ENCODE measurements around the gene LSM12. TPM values are rescaled to one million over a fixed set of nuclear protein-coding genes. Genes with fewer than 3 reads are reported as not detected.
"Not testable (repeated sequence)": the region's sequence is repeated elsewhere in the genome, so short reads cannot be mapped to it uniquely, and the experiment has no call there.

LSM12 gene
- total RNA-seq, 1 donor from 2014 or later = 39.1 TPM

DNA sequence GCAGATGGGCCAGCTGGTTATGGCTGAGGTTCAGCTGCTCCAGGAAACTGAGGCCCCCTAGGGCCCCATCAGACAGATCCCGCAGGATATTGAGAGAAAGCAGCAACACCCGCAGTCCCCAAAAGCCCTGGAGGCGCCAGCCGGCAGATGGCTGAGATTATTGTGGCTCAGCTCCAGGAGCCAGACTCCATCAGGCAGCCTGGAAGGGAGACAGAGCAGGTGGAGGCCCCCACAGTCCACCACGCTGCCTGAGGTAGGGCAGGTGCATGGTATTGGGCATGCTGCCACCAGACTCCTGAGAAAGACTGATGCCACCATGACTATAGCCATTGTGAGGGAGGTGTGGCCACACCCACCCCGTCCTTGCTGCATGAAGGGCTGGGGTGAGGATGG lies 42.2 kb downstream of the LSM12 start:
- no peaks in the 10 kb centered on the region for H3K27me3 ChIP-seq (ENCODE audit: control insufficient read depth, insufficient read depth, low read length)
- no peak for DNase-seq (ENCODE audit: low read depth)
- H3K4me3 ChIP-seq (ENCODE audit: low read depth, low read length) = no peak overlapping the region
- TF ChIP-seq, protein P1, sequence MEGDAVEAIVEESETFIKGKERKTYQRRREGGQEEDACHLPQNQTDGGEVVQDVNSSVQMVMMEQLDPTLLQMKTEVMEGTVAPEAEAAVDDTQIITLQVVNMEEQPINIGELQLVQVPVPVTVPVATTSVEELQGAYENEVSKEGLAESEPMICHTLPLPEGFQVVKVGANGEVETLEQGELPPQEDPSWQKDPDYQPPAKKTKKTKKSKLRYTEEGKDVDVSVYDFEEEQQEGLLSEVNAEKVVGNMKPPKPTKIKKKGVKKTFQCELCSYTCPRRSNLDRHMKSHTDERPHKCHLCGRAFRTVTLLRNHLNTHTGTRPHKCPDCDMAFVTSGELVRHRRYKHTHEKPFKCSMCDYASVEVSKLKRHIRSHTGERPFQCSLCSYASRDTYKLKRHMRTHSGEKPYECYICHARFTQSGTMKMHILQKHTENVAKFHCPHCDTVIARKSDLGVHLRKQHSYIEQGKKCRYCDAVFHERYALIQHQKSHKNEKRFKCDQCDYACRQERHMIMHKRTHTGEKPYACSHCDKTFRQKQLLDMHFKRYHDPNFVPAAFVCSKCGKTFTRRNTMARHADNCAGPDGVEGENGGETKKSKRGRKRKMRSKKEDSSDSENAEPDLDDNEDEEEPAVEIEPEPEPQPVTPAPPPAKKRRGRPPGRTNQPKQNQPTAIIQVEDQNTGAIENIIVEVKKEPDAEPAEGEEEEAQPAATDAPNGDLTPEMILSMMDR (IDR thresholded peaks at IDR 0.05; ENCODE audit: insufficient read depth, low read length, poor library complexity, severe bottlenecking) = no peak
- H3K36me3 ChIP-seq (ENCODE audit: control insufficient read depth, insufficient read depth, low read length) = no peaks in the 10 kb centered on the region

DNA sequence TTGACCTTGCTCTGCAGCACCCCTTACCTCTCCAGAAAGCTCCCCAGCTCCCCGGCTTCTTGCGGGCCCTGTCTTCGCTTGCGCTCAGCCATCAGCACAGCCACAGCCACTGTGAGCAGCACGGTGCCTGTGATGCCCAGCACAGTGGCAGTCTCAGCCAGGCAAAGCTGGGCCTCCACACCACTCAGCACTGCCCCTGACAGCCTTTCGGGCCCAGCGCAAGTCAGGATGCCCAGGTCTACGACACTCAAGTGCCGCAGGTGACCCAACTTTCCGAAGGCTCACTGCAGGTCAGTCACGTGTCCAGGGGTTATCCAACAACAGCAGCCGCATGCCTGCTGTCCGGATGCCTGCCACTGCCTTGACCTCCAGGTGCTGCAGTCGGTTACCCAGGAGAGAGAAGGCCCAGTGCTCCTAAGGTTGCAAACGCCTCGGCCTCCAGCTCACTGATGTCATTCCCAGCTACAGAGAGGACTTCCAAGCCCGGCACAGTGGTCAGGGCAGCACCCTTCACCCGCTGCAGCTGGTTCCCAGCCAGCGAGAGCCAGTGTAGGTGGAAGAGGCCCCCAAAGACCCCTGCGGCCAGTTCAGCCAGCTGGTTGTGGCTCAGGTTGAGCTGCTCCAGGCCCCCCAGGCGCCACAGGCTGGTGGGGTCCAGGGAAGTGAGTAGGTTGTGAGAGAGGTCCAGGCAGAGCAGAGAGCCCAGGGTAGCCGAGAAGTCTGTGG lies 42.8 kb downstream of the LSM12 start:
- Histone ChIP-seq H3K36me3 (ENCODE audit: control insufficient read depth, insufficient read depth, low read length) (no peaks in the 10 kb centered on the region), H3K27me3 (ENCODE audit: control insufficient read depth, insufficient read depth, low read length) (no peaks in the 10 kb centered on the region), H3K4me3 (ENCODE audit: low read depth, low read length) (no peak overlapping the region)
- no peak for DNase-seq (ENCODE audit: low read depth)
- TF ChIP-seq, protein P1 (IDR thresholded peaks at IDR 0.05; ENCODE audit: insufficient read depth, low read length, poor library complexity, severe bottlenecking) = no peak

DNA sequence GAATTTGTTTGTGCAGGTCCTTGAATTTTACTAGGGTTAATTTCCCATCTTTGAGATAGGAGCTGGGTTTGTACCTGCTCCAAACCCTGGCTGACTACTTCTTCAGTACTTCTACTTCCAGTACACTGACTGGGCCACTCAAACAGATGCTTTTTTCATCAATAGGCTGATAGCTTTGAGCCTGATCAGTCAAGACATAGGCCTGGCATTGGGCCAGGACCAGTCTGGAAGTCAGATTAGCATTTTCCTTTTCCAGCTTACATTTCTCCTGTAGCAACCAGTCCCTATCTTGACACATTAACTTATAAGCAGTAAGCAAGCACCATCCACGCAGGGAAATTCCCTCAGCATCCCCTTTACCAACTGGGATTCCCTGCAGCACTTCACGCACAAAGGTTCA lies 44.2 kb downstream of the LSM12 start:
- Histone ChIP-seq H3K27me3 (ENCODE audit: control insufficient read depth, insufficient read depth, low read length) (no peaks in the 10 kb centered on the region), H3K4me3 (ENCODE audit: low read depth, low read length) (no peak overlapping the region), H3K36me3 (ENCODE audit: control insufficient read depth, insufficient read depth, low read length) (no peaks in the 10 kb centered on the region)
- TF ChIP-seq, protein P1 (IDR thresholded peaks at IDR 0.05; ENCODE audit: insufficient read depth, low read length, poor library complexity, severe bottlenecking) = no peak
- no peak for DNase-seq (ENCODE audit: low read depth)

DNA sequence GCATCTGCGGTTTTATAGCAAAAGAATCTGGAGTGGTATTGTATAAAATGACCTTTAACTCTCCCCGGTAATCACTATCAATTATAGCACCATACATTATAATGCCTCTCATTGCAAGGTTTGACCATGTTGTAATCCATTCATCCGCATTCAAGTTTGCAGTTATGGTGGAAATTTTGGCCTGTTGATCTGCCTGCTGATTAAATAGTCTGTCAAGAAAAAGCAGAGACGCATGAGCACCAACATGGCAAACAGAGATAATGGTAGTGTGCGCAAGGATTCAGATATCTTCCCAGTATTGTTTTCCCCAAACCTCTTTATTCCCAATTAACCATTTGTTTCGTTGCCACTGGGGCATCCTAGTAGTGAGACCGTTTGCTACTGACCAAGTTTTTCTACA lies 45.2 kb downstream of the LSM12 start:
- not testable (repeated sequence) for H3K36me3 ChIP-seq (ENCODE audit: control insufficient read depth, insufficient read depth, low read length); H3K27me3 ChIP-seq (ENCODE audit: control insufficient read depth, insufficient read depth, low read length); H3K4me3 ChIP-seq (ENCODE audit: low read depth, low read length); DNase-seq (ENCODE audit: low read depth)

DNA sequence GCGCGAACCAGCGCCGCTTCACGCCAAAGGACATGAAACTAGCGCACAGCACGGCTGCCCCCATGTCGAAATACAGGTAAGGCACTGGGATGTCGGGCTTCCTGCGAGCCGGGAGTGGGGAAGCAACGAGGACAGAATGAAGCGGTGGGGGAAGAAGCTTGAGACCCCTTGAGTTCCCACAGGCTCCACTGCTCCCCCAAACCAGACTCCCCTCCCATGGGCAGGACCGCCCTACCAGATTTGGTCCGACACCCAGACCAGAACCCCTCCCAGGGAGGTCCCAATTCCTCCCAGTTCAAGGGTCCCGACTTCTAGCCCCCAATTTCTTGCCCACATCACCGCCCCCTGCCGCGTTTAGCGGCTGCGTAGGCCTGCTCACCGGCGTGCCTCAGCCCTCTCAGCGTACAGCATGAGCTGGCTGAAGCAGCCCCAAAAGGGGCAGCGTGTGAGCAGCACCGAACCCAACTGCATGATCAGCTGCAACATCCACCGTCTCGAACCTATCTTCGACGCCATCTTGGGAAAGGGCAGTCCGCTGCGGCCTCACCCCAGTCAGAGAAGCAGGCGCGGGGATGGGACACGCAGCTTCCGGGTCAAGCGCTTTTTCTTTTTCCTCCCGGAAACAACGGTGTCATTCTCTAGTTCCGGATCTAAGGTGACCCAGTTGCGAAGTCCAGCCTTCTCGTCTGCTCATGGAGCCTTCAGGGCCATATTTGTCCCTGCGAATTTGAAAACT lies 51.9 kb downstream of the LSM12 start, which contains the start of gene TMEM101:
TMEM101 (minus strand) TSS at position 527 of the 736 bp plus-strand sequence; CDS start at position 516, 11 bp downstream.
- TF ChIP-seq, protein P1 (IDR thresholded peaks at IDR 0.05; ENCODE audit: insufficient read depth, low read length, poor library complexity, severe bottlenecking) = no peak
- H3K4me3 ChIP-seq (ENCODE audit: low read depth, low read length) = peak within 1 kb of the TSS; percentile 93
- no peaks in the 10 kb centered on the region for H3K27me3 ChIP-seq (ENCODE audit: control insufficient read depth, insufficient read depth, low read length)
- H3K36me3 ChIP-seq (ENCODE audit: control insufficient read depth, insufficient read depth, low read length) = no peaks in the 10 kb centered on the region
- DNase-seq (ENCODE audit: low read depth) = peak; percentile 75

DNA sequence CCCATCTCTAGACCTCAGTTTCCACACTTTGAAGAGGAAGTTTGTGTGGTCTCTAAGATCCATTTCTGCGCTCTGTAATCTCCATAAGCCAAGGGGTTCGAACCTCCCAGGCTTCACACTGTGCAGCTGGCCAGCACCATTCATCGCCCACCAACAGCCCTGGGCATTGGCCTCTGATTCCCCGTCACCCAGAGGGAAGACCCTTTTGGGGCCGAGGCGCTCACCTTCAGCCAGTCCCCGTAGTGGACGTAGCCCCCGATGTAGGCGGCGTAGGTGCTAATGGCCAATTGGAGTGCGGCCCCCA lies 52.4 kb downstream of the LSM12 start:
- Histone ChIP-seq H3K36me3 (ENCODE audit: control insufficient read depth, insufficient read depth, low read length) (no peaks in the 10 kb centered on the region), H3K4me3 (ENCODE audit: low read depth, low read length) (peak overlapping the region; percentile 93), H3K27me3 (ENCODE audit: control insufficient read depth, insufficient read depth, low read length) (no peaks in the 10 kb centered on the region)
- no peak for DNase-seq (ENCODE audit: low read depth)
- TF ChIP-seq, protein P1 (IDR thresholded peaks at IDR 0.05; ENCODE audit: insufficient read depth, low read length, poor library complexity, severe bottlenecking) = no peak
